Testis (tissue), 2 donors: ENCODE data around the gene TMEM63A.

Experiments
- CTCF ChIP-seq, 3 experiments: fragments of 450-650 bp in 2 of 3; fragments of 200-600 bp in 1 of 3; sonication (generic) in 1 of 3; IDR thresholded peaks; one replicate each; pipeline ENCODE4 v1.5.1; 2016 to 2019; ENCODE audit warnings: antibody characterized with exemption in 3 of 3, mild to moderate bottlenecking in 2 of 3, moderate library complexity in 1 of 3
- POLR2A ChIP-seq: fragments of 450-650 bp; IDR thresholded peaks from one replicate; pipeline ENCODE4 v1.6.1; 2017; ENCODE audit warnings: antibody characterized with exemption, mild to moderate bottlenecking, moderate library complexity

- TF ChIP-seq CTCF (IDR thresholded peaks at IDR 0.05) (no peak), POLR2A (no peak)
Observed at GRCh38 chr1:225845097-225845496, 37.1 kb downstream of the TMEM63A start.
